Transverse colon (tissue), 3 donors: ENCODE measurements around the gene LYSMD1.

Experiments
- EP300 ChIP-seq: sonication (generic); formaldehyde crosslinking; IDR thresholded peaks from one replicate; pipeline ENCODE4 v1.6.1; 2017; ENCODE audit warnings: antibody characterized with exemption, low read depth
- TF ChIP-seq, protein P1 (sequence below), 5 experiments: fragments of 200-600 bp in 3 of 5; fragments of 450-650 bp in 2 of 5; sonication (generic) in 3 of 5; IDR thresholded peaks; 1 replicate in 2 of 5; 2 replicates in 3 of 5; pipeline ENCODE4 v1.5.1; 2016 to 2017; ENCODE audit warnings: antibody characterized with exemption in 5 of 5, inconsistent platforms in 3 of 5, mild to moderate bottlenecking in 2 of 5, moderate library complexity in 1 of 5

DNA sequence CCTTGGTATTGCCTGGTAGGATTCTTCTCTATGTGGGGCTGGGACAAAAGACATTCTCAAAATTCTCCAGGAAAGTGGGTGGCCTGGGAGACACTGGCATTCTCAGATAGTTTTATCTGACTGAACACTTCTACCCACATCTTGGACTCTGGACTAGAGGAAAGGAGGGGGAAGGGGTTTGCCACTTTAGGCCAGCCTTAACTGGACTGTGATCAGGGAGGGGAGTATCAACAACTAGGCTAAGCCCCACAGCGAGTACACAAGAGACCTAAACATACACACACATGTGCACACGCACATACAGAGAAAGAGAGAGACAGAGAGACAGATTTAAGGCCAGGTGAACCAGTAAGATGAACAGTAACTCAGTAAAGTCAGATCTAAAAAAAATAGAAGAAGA lies 18.0 kb downstream of the LYSMD1 start:
- TF ChIP-seq, protein P1, sequence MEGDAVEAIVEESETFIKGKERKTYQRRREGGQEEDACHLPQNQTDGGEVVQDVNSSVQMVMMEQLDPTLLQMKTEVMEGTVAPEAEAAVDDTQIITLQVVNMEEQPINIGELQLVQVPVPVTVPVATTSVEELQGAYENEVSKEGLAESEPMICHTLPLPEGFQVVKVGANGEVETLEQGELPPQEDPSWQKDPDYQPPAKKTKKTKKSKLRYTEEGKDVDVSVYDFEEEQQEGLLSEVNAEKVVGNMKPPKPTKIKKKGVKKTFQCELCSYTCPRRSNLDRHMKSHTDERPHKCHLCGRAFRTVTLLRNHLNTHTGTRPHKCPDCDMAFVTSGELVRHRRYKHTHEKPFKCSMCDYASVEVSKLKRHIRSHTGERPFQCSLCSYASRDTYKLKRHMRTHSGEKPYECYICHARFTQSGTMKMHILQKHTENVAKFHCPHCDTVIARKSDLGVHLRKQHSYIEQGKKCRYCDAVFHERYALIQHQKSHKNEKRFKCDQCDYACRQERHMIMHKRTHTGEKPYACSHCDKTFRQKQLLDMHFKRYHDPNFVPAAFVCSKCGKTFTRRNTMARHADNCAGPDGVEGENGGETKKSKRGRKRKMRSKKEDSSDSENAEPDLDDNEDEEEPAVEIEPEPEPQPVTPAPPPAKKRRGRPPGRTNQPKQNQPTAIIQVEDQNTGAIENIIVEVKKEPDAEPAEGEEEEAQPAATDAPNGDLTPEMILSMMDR (IDR thresholded peaks at IDR 0.05): no peak
- no peak for TF ChIP-seq EP300
